Parietal lobe (tissue), 2 donors: Measurements from ENCODE around the gene MUC12. TPM values are rescaled to one million over a fixed set of nuclear protein-coding genes. Genes with fewer than 3 reads are reported as not detected.

ENCODE experiments used
- small RNA-seq: library from RNA; depleted of rRNA; stranded (forward); fragments of <200 nt; gene quantifications from one replicate; pipeline ENCODE3, GENCODE V24; 2014; ENCODE audit warnings: low replicate concordance
- total RNA-seq: library from RNA; depleted of rRNA; stranded (reverse); fragments of >200 nt; gene quantifications from one replicate; pipeline ENCODE4 v1.2.3, GENCODE V29; 2014

The MUC12 gene
- total RNA-seq, result not detected

GRCh38 chr7:100969066-100969615 is at the start of gene MUC12:
Gene MUC12, plus strand, starts transcription at chr7:100969565. Its CDS starts 58 bp downstream, at chr7:100969623.

GRCh38 chr7:100949227-100949932 is 20.0 kb upstream of the MUC12 start, which contains the start of gene MUC3A:
Gene MUC3A, plus strand, starts transcription at chr7:100949534. Its CDS starts 91 bp downstream, at chr7:100949625.

Small RNA genes lying within 50 kb of the gene (small RNA-seq; reads per million reads assigned to genes)
- not detected for gene RPS29P15

Other genes with a start within 250 kb of the MUC12 start
- not detected for gene EPO, start 249.1 kb upstream of the MUC12 start, total RNA-seq
- not detected for gene ZAN, start 236.0 kb upstream of the MUC12 start, total RNA-seq
- gene EPHB4, start 142.0 kb upstream of the MUC12 start, total RNA-seq, result 11.0 TPM
- 30.4 TPM for gene SLC12A9, start 116.9 kb upstream of the MUC12 start, total RNA-seq
- 3.8 TPM for gene TRIP6, start 102.2 kb upstream of the MUC12 start, total RNA-seq
- 64.5 TPM for gene SRRT, start 94.5 kb upstream of the MUC12 start, total RNA-seq
- 2.5 TPM for gene UFSP1, start 79.8 kb upstream of the MUC12 start, total RNA-seq
- gene ACHE, start 73.7 kb upstream of the MUC12 start, total RNA-seq, result 13.1 TPM
- 0.63 TPM for gene MUC3A, start 20.0 kb upstream of the MUC12 start, total RNA-seq
- gene MUC17, start 50.5 kb downstream of the MUC12 start, total RNA-seq, result not detected
- 1.3 TPM for gene TRIM56, start 115.9 kb downstream of the MUC12 start, total RNA-seq
- not detected for gene SERPINE1, start 157.5 kb downstream of the MUC12 start, total RNA-seq
- gene AP1S1, start 184.9 kb downstream of the MUC12 start, total RNA-seq, result 63.2 TPM
- 9.4 TPM for gene VGF, start 196.0 kb downstream of the MUC12 start, total RNA-seq
- gene NAT16, start 210.7 kb downstream of the MUC12 start, total RNA-seq, result 3.4 TPM
- gene MOGAT3, start 231.5 kb downstream of the MUC12 start, total RNA-seq, result not detected
- gene PLOD3, start 248.0 kb downstream of the MUC12 start, total RNA-seq, result 22.2 TPM
- 23.5 TPM for gene ZNHIT1, start 248.6 kb downstream of the MUC12 start, total RNA-seq